ENCODE results near the gene NIPA2. TPM values are rescaled to one million over a fixed set of nuclear protein-coding genes. Genes with fewer than 3 reads are reported as not detected.

NIPA2 gene
- total RNA-seq, 4 donors from 2014 or later, result 22.5 to 36.4 (median 35.2) TPM

- TF ChIP-seq EP300 (IDR thresholded peaks at IDR 0.05), result no peak
- no peak for TF ChIP-seq CTCF (IDR thresholded peaks at IDR 0.05)
- TF ChIP-seq POLR2A (IDR thresholded peaks at IDR 0.05), result no peak
- TF ChIP-seq POLR2AphosphoS5 (IDR thresholded peaks at IDR 0.05), result no peak
- H3K27ac ChIP-seq, result no peak overlapping the region
- no peak overlapping the region for H3K4me3 ChIP-seq
- DNase-seq (ENCODE audit: low spot score in 2 of 2), result peak in 1 of 2 donors; percentile 67
- H3K27me3 ChIP-seq, result no peaks in the 10 kb centered on the region
- WGBS, result 87% methylated on average over 7 of the region's 7 CpGs
- H3K4me1 ChIP-seq, result no peaks in the 10 kb centered on the region
- no peaks in the 10 kb centered on the region for H3K9me3 ChIP-seq
- H3K36me3 ChIP-seq, result peaks cover 4% of the 10 kb centered on the region
Measured at GRCh38 chr15:22808761-22809280, 29.6 kb upstream of the NIPA2 start.

- Histone ChIP-seq H3K9me3 (no peaks in the 10 kb centered on the region), H3K4me3 (no peak overlapping the region), H3K27ac (no peak overlapping the region), H3K36me3 (peaks cover 4% of the 10 kb centered on the region), H3K4me1 (no peaks in the 10 kb centered on the region), H3K27me3 (no peaks in the 10 kb centered on the region)
- WGBS, result 87% methylated on average over 10 of the region's 10 CpGs
- TF ChIP-seq POLR2AphosphoS5 (IDR thresholded peaks at IDR 0.05) (no peak), EP300 (IDR thresholded peaks at IDR 0.05) (no peak), POLR2A (IDR thresholded peaks at IDR 0.05) (no peak)
- DNase-seq (ENCODE audit: low spot score in 2 of 2), result peak in 1 of 2 donors; percentile 21
Measured at GRCh38 chr15:22810033-22810852, 28.2 kb upstream of the NIPA2 start.

DNA sequence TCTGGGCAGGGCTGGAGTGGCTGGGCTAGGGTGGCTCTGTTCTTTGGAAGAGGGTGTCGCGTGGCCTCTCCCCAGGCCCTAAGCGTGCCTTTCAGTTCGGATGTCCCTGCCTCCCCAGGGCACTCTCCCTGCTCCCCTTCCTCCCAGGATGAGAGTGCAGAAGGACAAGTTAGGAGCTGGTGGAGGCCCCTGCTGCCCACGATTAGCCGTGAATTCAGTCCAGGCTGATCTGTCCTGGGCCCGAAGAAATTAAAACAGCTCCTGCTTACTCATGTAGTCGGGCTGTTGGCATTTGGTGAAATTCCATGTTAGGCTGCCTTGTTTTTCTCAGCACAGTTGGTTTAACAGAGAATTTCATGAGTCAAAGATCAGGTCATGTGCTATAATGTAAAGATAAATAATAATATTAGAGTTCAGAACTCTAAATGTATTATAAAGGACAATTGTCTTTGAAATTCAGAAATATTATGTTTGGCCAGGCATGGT is 27.6 kb upstream of the NIPA2 start:
- 85% methylated on average over 8 of the region's 8 CpGs for WGBS
- DNase-seq (ENCODE audit: low spot score in 2 of 2), result peak in 1 of 2 donors; percentile 58
- Histone ChIP-seq H3K4me1 (no peaks in the 10 kb centered on the region), H3K27me3 (no peaks in the 10 kb centered on the region), H3K36me3 (peaks cover 4% of the 10 kb centered on the region), H3K27ac (no peak overlapping the region), H3K4me3 (no peak overlapping the region), H3K9me3 (no peaks in the 10 kb centered on the region)
- TF ChIP-seq POLR2AphosphoS5 (IDR thresholded peaks at IDR 0.05) (no peak), EP300 (IDR thresholded peaks at IDR 0.05) (no peak), POLR2A (IDR thresholded peaks at IDR 0.05) (no peak), CTCF (IDR thresholded peaks at IDR 0.05) (no peak)

DNA sequence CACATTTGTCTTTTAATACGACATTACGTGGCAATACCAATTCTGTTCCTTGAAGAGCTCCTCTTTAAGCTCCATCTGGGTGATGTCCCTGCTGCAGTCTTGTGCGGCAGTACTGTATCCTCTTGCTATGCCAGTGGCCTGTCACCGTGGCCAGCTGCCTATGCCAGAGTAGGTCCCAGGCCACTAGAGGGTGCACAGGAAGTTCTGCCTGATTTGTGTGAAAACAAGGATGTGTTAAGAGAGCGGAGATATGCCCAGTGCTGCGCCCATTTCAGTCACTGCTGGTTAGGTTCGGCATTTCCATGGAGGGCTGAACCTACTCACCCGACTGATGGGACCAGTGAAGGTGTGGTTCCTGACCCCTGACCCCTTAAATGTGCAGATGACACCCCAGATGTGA is 26.8 kb upstream of the NIPA2 start:
- 86% methylated on average over 8 of the region's 8 CpGs for WGBS
- Histone ChIP-seq H3K4me3 (no peak overlapping the region), H3K27ac (no peak overlapping the region), H3K4me1 (no peaks in the 10 kb centered on the region), H3K36me3 (peaks cover 4% of the 10 kb centered on the region), H3K9me3 (no peaks in the 10 kb centered on the region), H3K27me3 (no peaks in the 10 kb centered on the region)
- no peak for TF ChIP-seq POLR2A (IDR thresholded peaks at IDR 0.05)
- TF ChIP-seq POLR2AphosphoS5 (IDR thresholded peaks at IDR 0.05), result no peak
- DNase-seq (ENCODE audit: low spot score in 2 of 2), result peak in 1 of 2 donors; percentile 40

GRCh38 chr15:22813844-22814243 is 24.6 kb upstream of the NIPA2 start:
- Histone ChIP-seq H3K27me3 (no peaks in the 10 kb centered on the region), H3K9me3 (no peaks in the 10 kb centered on the region), H3K36me3 (peaks cover 5% of the 10 kb centered on the region), H3K4me1 (no peaks in the 10 kb centered on the region), H3K4me3 (no peak overlapping the region), H3K27ac (no peak overlapping the region)
- TF ChIP-seq POLR2AphosphoS5 (IDR thresholded peaks at IDR 0.05), result no peak
- TF ChIP-seq CTCF (IDR thresholded peaks at IDR 0.05), result no peak
- no peak for TF ChIP-seq POLR2A (IDR thresholded peaks at IDR 0.05)
- no peak for TF ChIP-seq EP300 (IDR thresholded peaks at IDR 0.05)
- 92% methylated on average over 3 of the region's 3 CpGs for WGBS
- DNase-seq (ENCODE audit: low spot score in 2 of 2), result no peak

DNA sequence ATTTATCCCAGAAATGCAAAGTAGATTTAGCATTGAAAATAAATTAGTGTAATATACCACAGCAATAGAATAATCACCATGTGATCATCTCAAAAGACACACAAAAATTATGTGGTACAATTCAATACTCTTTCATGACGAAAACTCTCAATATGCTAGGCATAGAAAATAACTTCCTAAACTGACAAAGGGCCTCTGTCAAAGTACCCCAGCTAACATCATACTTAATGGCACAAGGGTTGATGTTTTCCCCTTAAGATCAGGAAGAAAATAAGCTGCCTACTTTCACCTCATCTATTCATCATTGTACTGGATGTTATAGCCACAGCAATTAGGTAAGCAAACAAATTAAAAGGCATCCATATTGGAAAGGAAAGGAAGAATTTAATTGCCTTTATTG is 22.7 kb upstream of the NIPA2 start:
- Histone ChIP-seq H3K9me3 (no peaks in the 10 kb centered on the region), H3K4me1 (no peaks in the 10 kb centered on the region), H3K36me3 (peaks cover 16% of the 10 kb centered on the region), H3K27ac (no peak overlapping the region), H3K4me3 (no peak overlapping the region), H3K27me3 (no peaks in the 10 kb centered on the region)
- TF ChIP-seq POLR2A (IDR thresholded peaks at IDR 0.05) (no peak), CTCF (IDR thresholded peaks at IDR 0.05) (no peak), POLR2AphosphoS5 (IDR thresholded peaks at IDR 0.05) (no peak), EP300 (IDR thresholded peaks at IDR 0.05) (no peak)
- WGBS, result 95% methylated on average over 1 of the region's 1 CpG
- DNase-seq (ENCODE audit: low spot score in 2 of 2), result no peak

Measured in suprapubic skin (tissue), 4 donors.